ENCODE measurements around the gene LINC01488.

Gene LINC01488

GRCh38 chr11:69463181-69463994 is 18.1 kb upstream of the LINC01488 start:
- no peak for DNase-seq (ENCODE audit: low read depth in 3 of 3, low spot score in 1 of 3)

DNA sequence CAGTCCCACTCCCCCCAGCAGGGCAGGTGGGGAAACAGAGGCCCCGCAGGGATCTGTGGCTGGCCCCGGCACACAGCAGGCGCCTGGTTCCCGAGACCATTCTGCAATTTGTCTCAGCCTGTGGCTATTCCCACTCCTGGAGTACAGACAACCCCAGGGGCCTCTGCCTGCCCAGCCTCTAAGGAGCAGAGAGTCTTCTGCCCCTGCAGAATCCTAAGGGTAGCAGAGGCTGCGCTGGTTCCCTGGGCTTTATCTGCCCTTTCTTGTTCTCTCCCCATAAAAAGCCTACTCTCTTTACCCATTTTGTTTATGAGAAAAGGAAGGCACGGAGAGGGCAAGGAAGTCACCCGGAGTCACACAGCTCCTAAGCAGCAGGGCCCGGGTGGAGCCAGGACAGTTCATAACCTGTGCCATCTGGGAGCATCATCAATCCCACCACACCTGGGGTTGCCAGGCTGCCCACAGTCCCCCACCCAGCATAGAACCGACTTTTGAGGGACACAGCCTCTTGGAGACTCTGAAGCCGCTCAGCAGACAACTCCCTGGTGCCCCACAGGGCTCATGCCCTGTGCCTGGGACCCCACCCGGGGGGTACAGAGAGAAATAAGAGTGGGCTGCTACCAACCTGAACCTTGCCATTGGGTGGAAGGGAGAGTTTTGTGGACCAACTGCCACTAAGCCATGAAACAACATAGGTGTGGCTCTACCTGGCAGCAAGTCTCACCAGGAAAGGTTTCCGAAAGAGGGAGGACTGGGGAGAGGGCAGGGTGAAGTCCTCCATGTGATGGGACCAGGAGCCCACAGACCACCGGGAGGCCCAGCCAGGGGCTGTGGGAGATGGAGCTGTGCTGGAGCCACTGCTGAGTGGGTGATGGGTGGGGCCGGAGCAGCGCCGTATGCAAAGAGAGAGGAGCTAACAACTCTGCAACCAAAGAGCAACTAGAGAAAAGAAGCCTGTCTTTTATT is 17.2 kb upstream of the LINC01488 start:
- no peak for DNase-seq (ENCODE audit: low read depth in 3 of 3, low spot score in 1 of 3)

DNA sequence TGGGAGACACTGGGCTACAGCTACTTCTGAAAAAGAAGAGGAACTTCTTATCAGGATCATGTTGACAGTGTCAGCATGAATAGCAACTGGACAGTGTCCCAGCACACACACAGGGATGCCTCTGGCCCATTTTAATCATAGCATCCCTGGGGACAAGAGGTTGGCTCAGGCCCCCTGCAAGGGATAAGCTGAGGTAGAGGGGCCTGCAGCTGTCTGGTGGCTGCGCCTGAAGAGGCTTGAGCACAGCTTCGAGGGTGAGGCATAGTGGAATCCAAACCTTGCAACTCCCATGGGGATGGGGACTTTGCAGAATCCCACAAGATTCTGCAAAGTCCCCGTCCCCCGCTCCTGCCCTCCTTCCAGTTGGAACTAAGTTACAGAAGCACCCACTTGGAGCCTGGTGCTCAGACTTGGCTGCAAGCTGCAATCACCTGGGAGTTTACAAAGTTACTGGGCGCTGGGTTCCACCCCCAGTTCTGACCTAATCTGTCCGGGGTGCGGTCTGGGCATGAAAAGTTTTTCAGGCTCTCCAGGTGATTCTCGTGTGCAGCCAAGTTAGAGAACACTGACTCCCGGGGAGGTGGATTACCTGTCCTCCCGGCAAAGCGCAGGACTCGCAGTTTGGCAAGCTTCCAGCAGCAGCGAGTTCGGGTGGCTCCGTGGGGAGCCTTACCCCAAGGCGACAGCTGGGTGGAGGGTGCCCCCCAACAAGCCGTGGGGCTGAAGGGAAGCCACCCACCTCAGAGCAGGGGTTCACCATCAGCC is 16.0 kb upstream of the LINC01488 start:
- DNase-seq (ENCODE audit: low read depth in 3 of 3, low spot score in 1 of 3) = no peak

- DNase-seq (ENCODE audit: low read depth in 3 of 3, low spot score in 1 of 3) = no peak
These were observed 15.4 kb upstream of the LINC01488 start for GRCh38 chr11:69466039-69466438.

GRCh38 chr11:69467196-69467595 is 14.3 kb upstream of the LINC01488 start:
- DNase-seq (ENCODE audit: low read depth in 3 of 3, low spot score in 1 of 3) = no peak

- DNase-seq (ENCODE audit: low read depth in 3 of 3, low spot score in 1 of 3) = no peak
These were observed 13.8 kb upstream of the LINC01488 start for GRCh38 chr11:69467646-69468045.

DNA sequence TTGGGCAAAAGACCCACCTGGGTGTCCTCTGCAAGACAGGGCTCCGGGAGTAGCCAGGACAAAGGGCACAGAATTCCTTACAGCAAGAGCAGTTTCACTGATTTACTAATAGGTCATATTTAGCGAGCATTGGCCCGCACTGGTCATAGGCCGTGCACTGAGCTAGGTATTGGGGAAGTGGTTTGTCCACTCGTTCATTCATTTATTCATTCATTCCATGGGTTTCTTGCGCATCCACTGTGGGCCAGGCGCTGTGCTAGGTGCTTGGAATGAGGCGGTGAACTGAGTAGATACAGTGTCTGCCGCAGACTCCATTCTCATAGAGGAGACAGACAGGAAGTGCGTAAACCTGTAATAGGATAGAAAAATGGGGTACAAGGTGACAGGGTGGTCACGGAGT is 13.2 kb upstream of the LINC01488 start:
- DNase-seq (ENCODE audit: low read depth in 3 of 3, low spot score in 1 of 3) = no peak

DNA sequence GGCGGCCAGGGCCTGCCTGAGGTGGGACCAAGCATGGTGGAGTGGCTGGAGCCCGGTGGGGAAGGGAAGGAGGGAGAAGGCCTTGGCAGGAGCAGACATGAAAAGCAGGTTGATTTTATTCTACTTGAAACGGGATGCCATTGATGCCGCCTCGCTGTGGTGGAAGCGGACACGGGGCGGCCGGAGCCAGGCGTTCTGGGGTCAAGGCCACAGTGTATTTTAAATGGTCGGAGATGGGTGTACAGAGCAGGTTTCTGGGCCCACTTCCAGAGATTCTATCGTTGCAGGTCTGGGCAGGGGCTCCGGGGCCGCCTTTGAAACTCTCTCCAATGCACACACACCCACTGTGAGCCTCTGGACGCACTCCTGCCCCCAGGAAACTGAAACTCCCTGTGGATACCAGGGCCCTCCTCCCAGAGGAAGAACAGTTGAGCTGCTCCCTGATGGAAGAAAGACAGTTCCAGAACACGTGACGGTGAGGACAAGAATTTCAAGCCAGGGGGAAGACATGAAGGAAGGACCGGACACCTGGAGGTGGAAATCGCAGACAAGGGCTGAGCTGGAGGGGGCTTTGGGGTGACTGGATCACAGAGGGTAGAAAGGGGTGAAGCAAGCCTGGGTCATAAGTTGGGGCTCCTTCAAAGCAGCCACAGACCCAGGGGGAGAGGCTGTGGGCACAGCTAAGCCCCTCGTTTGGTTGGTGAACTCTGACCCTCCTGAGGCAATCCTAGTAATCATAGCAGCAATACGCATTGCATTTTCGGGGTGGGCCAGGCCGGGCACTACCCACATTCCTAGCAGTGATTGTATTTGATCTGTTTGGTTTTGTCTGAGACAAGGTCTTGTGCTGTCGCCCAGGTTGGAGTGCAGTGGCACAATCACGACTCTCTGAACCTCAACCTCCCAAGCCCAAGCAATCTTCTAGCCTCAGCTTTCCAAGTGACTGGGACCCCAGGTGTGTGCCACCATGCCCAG is 12.3 kb upstream of the LINC01488 start:
- DNase-seq (ENCODE audit: low read depth in 3 of 3, low spot score in 1 of 3) = no peak

DNA sequence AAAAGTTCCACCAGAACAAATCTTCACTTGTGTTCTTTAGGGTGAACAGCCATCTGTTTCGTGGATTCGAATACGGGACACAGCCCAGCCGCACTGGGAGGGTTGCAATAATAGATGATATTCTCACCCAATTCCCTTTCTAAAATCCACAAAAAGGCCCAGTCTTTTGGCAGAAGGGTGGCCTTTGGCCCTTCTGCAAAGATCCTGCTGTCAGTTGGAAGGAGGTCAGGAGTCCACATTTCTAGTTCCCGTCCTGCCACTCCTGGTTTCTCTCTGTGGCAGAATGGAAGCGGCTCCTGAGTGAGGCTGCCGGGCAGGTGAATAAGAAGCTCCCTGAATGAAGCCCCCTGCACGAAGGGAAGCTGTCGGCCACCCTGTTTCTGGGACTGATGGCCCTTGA is 11.2 kb upstream of the LINC01488 start:
- no peak for DNase-seq (ENCODE audit: low read depth in 3 of 3, low spot score in 1 of 3)

DNA sequence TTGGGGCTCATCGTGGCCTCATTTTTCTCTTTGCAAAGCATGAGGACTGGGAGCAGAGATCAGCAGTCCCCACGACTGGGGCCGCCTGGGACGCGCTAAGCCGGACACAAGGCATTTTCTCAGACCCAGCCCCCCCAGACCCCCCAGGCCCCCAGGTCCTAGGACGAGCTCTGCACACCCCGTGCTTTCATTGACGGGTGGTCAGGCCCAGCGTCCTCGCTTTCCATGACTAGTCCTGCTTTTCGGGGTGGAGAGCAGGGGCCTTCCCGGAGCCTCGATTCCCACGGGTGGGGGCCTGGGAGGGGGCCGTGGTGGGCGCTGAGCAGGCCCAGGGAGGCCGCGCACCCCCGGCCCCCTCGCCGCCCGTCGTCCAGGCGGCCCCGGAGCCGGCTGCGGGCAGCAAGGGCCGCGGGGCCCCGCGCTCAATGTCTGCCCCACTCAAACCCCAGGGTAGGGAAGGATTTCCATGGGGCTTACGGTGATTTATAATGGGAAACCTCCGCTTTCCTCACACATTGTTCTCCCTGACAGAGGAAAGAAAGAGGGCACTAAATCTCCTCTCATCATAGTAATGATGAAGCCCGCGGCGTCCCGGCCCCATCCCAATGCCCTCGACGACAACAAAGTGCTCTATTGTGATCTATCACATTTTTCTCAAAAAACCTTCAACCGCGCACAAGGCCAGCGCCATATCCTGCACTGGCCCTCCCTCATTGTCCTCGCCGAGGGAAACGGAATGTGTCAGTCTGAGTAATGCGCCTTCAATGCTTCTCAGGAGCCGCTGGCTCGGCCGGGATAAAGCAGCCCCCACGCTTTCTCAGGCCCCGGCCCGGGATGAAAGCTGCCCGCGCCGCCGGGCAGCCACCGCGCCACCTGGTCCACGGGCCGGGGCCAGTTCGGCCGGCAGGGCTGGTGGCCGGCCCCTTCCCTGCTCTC is 10.4 kb upstream of the LINC01488 start:
- DNase-seq (ENCODE audit: low read depth in 3 of 3, low spot score in 1 of 3) = no peak

DNA sequence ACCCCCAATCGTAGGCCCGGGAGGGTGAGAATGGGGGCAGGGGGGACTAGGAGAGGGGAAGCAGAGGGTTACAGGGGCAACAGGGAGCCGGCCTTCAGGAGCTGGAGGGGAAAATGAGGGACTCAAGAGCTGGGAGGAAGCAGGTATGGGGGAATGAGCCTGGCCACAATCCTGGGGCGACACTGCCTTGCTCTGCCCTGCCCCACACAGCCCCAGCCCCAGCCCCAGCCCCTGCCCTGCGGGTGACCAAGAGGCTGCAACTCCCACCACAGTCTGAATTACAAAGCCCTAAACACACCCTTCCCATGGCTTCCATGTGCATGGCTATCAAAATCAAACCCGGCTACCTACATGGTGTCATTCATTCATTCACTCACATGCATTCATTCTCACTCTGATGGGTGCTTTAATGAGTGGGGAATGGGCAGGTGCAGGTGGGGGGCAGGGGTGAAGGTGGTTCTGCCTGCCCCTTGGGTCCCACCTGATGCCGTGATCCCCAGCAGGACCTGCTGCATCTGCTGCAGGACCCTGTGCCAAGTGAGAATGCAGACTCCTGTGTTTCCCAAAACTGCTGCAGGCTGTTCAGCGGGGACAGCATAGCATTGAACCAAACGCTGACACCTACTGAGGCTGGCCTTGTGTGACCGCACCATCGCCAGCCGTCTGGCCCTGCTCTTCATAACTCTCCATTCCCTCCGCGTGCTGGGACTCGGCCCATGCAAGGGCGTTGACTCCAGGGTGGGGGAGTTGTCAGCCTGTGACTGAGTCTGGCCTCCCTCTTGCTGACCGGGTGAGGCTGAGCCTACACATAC is 9.5 kb upstream of the LINC01488 start:
- no peak for DNase-seq (ENCODE audit: low read depth in 3 of 3, low spot score in 1 of 3)

GRCh38 chr11:69472541-69473275 is 8.8 kb upstream of the LINC01488 start:
- DNase-seq (ENCODE audit: low read depth in 3 of 3, low spot score in 1 of 3) = no peak

GRCh38 chr11:69473276-69473845 is 8.1 kb upstream of the LINC01488 start:
- no peak for DNase-seq (ENCODE audit: low read depth in 3 of 3, low spot score in 1 of 3)

GRCh38 chr11:69474736-69475135 is 6.7 kb upstream of the LINC01488 start:
- no peak for DNase-seq (ENCODE audit: low read depth in 3 of 3, low spot score in 1 of 3)

DNA sequence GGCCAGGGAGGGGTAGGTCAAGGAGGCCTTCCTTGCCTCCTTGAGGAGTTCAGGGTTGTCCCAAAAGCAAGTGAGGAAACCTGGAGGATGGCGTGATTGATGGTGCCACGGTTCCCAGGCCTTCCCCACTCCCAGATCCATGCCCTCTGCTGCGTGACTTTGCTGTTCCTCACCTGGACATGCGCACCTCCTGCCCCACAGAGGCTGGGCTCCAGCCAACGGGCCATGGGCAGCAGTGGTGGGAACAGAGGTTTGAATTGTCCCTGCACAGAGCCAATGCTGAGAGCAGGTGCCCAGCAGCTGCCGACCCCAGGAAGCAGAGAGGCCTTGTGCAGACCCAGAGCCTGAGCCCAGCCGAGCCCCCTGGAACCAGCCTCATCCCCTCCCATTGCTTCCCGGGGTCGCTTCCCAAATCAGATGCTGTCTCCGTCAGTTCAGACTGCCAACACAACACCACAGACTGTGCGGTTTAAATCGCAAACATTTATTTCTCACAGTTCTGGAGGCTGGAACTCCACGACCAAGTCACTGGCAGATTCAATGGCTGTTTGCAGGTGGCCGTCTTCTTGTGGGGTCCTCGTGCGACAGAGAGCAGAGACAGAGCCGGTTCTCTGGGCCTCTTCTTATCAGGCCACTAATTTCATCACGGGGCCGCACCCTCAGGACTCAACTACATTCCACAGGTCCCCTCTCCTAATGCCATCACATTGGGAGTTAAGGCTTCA is 6.2 kb upstream of the LINC01488 start:
- DNase-seq (ENCODE audit: low read depth in 3 of 3, low spot score in 1 of 3) = no peak

DNA sequence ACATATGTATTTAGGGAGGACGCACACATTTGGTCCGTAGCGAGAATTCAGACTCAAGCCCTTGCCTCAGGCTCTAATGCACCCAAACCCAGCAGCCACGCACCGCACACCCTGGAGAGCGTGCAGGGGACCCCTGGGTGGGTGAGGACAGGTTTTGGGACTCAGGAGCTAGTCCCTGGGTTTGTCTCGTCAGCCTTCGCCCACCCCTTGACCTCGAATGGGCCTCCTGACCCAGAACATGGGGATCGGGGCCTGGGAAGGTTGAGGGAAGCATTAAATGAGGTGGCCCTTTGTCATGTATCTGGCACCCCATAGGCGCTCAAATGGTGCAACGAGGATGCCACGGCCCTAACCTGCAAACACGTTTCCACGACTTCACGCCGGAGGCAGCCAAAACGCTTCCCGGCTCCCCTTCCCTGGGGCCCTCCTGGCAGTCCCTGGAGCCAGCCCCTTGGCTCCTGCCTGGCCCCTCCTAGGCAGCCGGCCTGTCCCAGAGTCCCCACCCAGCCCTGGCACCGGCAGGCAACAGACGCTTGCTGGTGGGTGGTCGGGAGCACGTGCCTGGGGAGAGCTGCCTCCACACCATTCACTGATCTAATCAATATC is 5.5 kb upstream of the LINC01488 start:
- no peak for DNase-seq (ENCODE audit: low read depth in 3 of 3, low spot score in 1 of 3)
